SU-DHL-6 (cell line): ENCODE results near the gene IQCF6.

Experiments used
- H2AFZ ChIP-seq: fragments of 200-600 bp; sonication (generic); 2 replicates; pipeline ENCODE4 v1.6.1; 2014; ENCODE audit warnings: low read depth, mild to moderate bottlenecking, moderate library complexity, mixed read lengths, antibody characterized with exemption, low read length; ENCODE audit not compliant: severe bottlenecking
- H3F3A ChIP-seq: fragments of 200-600 bp; shearing (Covaris generic); 2 replicates; pipeline ENCODE4 v1.6.0; 2016; ENCODE audit warnings: antibody characterized with exemption, mild to moderate bottlenecking; ENCODE audit not compliant: insufficient read depth
- H3K27ac ChIP-seq: fragments of 200-600 bp; sonication (generic); 2 replicates; pipeline ENCODE4 v1.5.1; 2016; ENCODE audit warnings: low read depth, mild to moderate bottlenecking, low read length, moderate library complexity, mixed read lengths
- H3K27me3 ChIP-seq: fragments of 200-600 bp; sonication (generic), shearing (Covaris generic); 2 replicates; pipeline ENCODE4 v1.6.0; 2014; ENCODE audit warnings: mild to moderate bottlenecking, low read length
- H3K36me3 ChIP-seq: fragments of 200-600 bp; sonication (generic); 2 replicates; pipeline ENCODE4 v1.6.1; 2014; ENCODE audit warnings: mild to moderate bottlenecking, low read length, mixed read lengths
- H3K4me2 ChIP-seq: fragments of 300-600, 200-600 bp; shearing (Covaris generic), sonication (generic); 2 replicates; pipeline ENCODE4 v1.6.0; 2014; ENCODE audit warnings: low read length, low read depth, mild to moderate bottlenecking; ENCODE audit not compliant: poor library complexity, severe bottlenecking
- H3K4me3 ChIP-seq: fragments of 200-600 bp; sonication (generic); 2 replicates; pipeline ENCODE4 v1.5.1; 2014; ENCODE audit warnings: antibody characterized with exemption, low read length, mild to moderate bottlenecking, mixed read lengths; ENCODE audit not compliant: insufficient read depth, poor library complexity, severe bottlenecking
- H3K79me2 ChIP-seq: fragments of 200-600 bp; sonication (generic); 2 replicates; pipeline ENCODE4 v1.6.1; 2014; ENCODE audit warnings: mild to moderate bottlenecking, low read length, moderate library complexity; ENCODE audit not compliant: insufficient read depth
- H3K9ac ChIP-seq: fragments of 200-600 bp; sonication (generic); 2 replicates; pipeline ENCODE4 v1.7.0; 2014; ENCODE audit warnings: mild to moderate bottlenecking, low read length
- H3K9me2 ChIP-seq: fragments of 200-600 bp; sonication (generic); replicated peaks from 2 replicates; pipeline ENCODE4 v1.6.1; 2014; ENCODE audit warnings: low read length; ENCODE audit not compliant: insufficient read depth
- H3K9me3 ChIP-seq: fragments of 200-600 bp; sonication (generic); 2 replicates; pipeline ENCODE4 v1.6.1; 2014; ENCODE audit warnings: low read length, mixed read lengths; ENCODE audit not compliant: insufficient read depth
- H4K20me1 ChIP-seq: fragments of 200-600 bp; sonication (generic); 2 replicates; pipeline ENCODE4 v1.6.1; 2014; ENCODE audit warnings: low read depth, mild to moderate bottlenecking, antibody characterized with exemption, low read length, moderate library complexity, mixed read lengths
- CTCF ChIP-seq: fragments of 200-600 bp; sonication (generic); IDR thresholded peaks from one replicate; pipeline ENCODE4 v1.5.1; 2017; ENCODE audit warnings: antibody characterized with exemption, mild to moderate bottlenecking, low read length, moderate library complexity; ENCODE audit not compliant: insufficient read depth, poor library complexity, severe bottlenecking
- EZH2phosphoT487 ChIP-seq: fragments of 200-600 bp; sonication (generic), shearing (Covaris generic); conservative IDR thresholded peaks from 2 replicates; pipeline ENCODE4 v1.6.1; 2018; ENCODE audit warnings: mild to moderate bottlenecking, antibody characterized with exemption, low read length, moderate library complexity, mixed read lengths

Gene IQCF6

GRCh38 chr3:51733859-51734571, 45.0 kb downstream of the IQCF6 start:
- Histone ChIP-seq H3K27ac (no peak overlapping the region), H3K27me3 (no peaks in the 10 kb centered on the region), H2AFZ (no peak overlapping the region), H3K4me3 (no peak overlapping the region), H3K9me3 (no peaks in the 10 kb centered on the region), H3K79me2 (no peaks in the 10 kb centered on the region), H3F3A (no peaks in the 10 kb centered on the region), H3K9ac (no peak overlapping the region), H3K4me2 (no peak overlapping the region), H3K36me3 (no peaks in the 10 kb centered on the region), H3K9me2 (no peaks in the 10 kb centered on the region), H4K20me1 (no peaks in the 10 kb centered on the region)
- TF ChIP-seq EZH2phosphoT487 (no peak), CTCF (no peak)

GRCh38 chr3:51729042-51729633, 49.9 kb downstream of the IQCF6 start:
- TF ChIP-seq EZH2phosphoT487 (no peak), CTCF (no peak)
- H2AFZ ChIP-seq: no peak overlapping the region
- H3K4me3 ChIP-seq: no peak overlapping the region
- no peak overlapping the region for H3K9ac ChIP-seq
- no peaks in the 10 kb centered on the region for H3K79me2 ChIP-seq
- H3K36me3 ChIP-seq: no peaks in the 10 kb centered on the region
- no peak overlapping the region for H3K4me2 ChIP-seq
- no peaks in the 10 kb centered on the region for H3F3A ChIP-seq
- H3K9me3 ChIP-seq: no peaks in the 10 kb centered on the region
- no peaks in the 10 kb centered on the region for H4K20me1 ChIP-seq
- no peaks in the 10 kb centered on the region for H3K9me2 ChIP-seq
- H3K27ac ChIP-seq: no peak overlapping the region
- no peaks in the 10 kb centered on the region for H3K27me3 ChIP-seq
